ENCODE data around the gene SLX4IP.

DNA sequence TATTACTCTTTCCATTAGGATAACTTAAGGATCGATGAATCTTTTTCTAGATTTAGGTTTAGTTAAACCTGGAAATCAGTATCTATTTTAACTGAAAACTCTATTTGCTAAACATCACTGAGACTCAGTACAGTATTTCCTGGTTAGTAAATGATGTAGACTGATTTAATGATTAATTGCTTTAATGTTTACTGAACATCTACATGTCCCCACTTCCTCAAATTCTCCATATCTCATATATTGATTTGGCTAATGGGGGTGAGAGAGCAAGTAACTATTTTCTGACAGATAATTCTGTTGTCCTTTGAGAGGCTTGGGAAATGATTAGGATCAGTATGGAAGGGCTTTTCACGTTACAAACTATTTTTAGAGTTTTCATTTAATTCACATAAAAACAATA lies 11.4 kb upstream of the SLX4IP start:
- TF ChIP-seq ZNF76 (tag by site-specific recombination; IDR thresholded peaks at IDR 0.05; ENCODE audit: borderline replicate concordance, low read depth) (no peak), ZNF354C (tag by site-specific recombination; IDR thresholded peaks at IDR 0.05; ENCODE audit: borderline replicate concordance, low read depth) (no peak), ZNF350 (tag by site-specific recombination; IDR thresholded peaks at IDR 0.05) (no peak), ZNF140 (tag by site-specific recombination; IDR thresholded peaks at IDR 0.05) (no peak), ZNF777 (tag by site-specific recombination; IDR thresholded peaks at IDR 0.05; ENCODE audit: borderline replicate concordance) (no peak), RBAK (tag by site-specific recombination; IDR thresholded peaks at IDR 0.05) (no peak)
- TF ChIP-seq, protein P1, sequence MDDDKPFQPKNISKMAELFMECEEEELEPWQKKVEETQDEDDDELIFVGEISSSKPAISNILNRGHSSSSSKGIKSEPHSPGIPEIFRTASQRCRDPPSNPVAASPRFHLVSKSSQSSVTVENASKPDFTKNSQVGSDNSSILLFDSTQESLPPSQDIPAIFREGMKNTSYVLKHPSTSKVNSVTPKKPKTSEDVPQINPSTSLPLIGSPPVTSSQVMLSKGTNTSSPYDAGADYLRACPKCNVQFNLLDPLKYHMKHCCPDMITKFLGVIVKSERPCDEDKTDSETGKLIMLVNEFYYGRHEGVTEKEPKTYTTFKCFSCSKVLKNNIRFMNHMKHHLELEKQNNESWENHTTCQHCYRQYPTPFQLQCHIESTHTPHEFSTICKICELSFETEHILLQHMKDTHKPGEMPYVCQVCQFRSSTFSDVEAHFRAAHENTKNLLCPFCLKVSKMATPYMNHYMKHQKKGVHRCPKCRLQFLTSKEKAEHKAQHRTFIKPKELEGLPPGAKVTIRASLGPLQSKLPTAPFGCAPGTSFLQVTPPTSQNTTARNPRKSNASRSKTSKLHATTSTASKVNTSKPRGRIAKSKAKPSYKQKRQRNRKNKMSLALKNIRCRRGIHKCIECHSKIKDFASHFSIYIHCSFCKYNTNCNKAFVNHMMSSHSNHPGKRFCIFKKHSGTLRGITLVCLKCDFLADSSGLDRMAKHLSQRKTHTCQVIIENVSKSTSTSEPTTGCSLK (tag by site-specific recombination; IDR thresholded peaks at IDR 0.05): no peak
- TF ChIP-seq, protein P2, sequence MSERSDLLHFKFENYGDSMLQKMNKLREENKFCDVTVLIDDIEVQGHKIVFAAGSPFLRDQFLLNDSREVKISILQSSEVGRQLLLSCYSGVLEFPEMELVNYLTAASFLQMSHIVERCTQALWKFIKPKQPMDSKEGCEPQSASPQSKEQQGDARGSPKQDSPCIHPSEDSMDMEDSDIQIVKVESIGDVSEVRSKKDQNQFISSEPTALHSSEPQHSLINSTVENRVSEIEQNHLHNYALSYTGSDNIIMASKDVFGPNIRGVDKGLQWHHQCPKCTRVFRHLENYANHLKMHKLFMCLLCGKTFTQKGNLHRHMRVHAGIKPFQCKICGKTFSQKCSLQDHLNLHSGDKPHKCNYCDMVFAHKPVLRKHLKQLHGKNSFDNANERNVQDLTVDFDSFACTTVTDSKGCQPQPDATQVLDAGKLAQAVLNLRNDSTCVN (tag by site-specific recombination; optimal IDR thresholded peaks at IDR 0.05): no peak
- TF ChIP-seq, protein P3, sequence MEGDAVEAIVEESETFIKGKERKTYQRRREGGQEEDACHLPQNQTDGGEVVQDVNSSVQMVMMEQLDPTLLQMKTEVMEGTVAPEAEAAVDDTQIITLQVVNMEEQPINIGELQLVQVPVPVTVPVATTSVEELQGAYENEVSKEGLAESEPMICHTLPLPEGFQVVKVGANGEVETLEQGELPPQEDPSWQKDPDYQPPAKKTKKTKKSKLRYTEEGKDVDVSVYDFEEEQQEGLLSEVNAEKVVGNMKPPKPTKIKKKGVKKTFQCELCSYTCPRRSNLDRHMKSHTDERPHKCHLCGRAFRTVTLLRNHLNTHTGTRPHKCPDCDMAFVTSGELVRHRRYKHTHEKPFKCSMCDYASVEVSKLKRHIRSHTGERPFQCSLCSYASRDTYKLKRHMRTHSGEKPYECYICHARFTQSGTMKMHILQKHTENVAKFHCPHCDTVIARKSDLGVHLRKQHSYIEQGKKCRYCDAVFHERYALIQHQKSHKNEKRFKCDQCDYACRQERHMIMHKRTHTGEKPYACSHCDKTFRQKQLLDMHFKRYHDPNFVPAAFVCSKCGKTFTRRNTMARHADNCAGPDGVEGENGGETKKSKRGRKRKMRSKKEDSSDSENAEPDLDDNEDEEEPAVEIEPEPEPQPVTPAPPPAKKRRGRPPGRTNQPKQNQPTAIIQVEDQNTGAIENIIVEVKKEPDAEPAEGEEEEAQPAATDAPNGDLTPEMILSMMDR (tag by site-specific recombination; IDR thresholded peaks at IDR 0.05): no peak

All from HEK293 (cell line).